Progenitor cell of endocrine pancreas (in vitro differentiated cells): ENCODE measurements around the gene PRXL2B. TPM values are rescaled to one million over a fixed set of nuclear protein-coding genes. Genes with fewer than 3 reads are reported as not detected.

Experiments used
- DNase-seq: peaks from one replicate; pipeline ENCODE4 v3.0.0; 2021; ENCODE audit warnings: low spot score; ENCODE audit not compliant: unreplicated experiment
- H3K27ac Mint-ChIP-seq: 2 replicates; pipeline ENCODE4 v1.8.0; 2021; ENCODE audit warnings: mild to moderate bottlenecking, moderate library complexity, mixed read lengths
- H3K27me3 Mint-ChIP-seq: 2 replicates; pipeline ENCODE4 v1.8.0; 2021; ENCODE audit warnings: mixed read lengths
- H3K36me3 Mint-ChIP-seq: 2 replicates; pipeline ENCODE4 v1.8.0; 2022; ENCODE audit warnings: mixed read lengths; ENCODE audit not compliant: insufficient read depth
- H3K4me1 Mint-ChIP-seq: 2 replicates; pipeline ENCODE4 v1.8.0; 2021; ENCODE audit warnings: low read depth, mixed read lengths
- H3K4me3 Mint-ChIP-seq: 2 replicates; pipeline ENCODE4 v1.8.0; 2021; ENCODE audit warnings: low read depth, mild to moderate bottlenecking, moderate library complexity, mixed read lengths
- H3K9me3 Mint-ChIP-seq: 2 replicates; pipeline ENCODE4 v1.8.0; 2021; ENCODE audit warnings: low read depth, mixed read lengths
- total RNA-seq: library from RNA; stranded (reverse); gene quantifications from 2 replicates; pipeline ENCODE4 v1.2.1, GENCODE V29; 2021
- TF ChIP-seq, protein P1 (sequence below): fragments of 200-600 bp; sonication (generic); IDR thresholded peaks from one replicate; pipeline ENCODE4 v1.5.0; 2021; ENCODE audit warnings: antibody characterized with exemption, mild to moderate bottlenecking; ENCODE audit not compliant: unreplicated experiment

Gene PRXL2B
- total RNA-seq, 1 donor from 2014 or later, result 36.4 TPM

DNA sequence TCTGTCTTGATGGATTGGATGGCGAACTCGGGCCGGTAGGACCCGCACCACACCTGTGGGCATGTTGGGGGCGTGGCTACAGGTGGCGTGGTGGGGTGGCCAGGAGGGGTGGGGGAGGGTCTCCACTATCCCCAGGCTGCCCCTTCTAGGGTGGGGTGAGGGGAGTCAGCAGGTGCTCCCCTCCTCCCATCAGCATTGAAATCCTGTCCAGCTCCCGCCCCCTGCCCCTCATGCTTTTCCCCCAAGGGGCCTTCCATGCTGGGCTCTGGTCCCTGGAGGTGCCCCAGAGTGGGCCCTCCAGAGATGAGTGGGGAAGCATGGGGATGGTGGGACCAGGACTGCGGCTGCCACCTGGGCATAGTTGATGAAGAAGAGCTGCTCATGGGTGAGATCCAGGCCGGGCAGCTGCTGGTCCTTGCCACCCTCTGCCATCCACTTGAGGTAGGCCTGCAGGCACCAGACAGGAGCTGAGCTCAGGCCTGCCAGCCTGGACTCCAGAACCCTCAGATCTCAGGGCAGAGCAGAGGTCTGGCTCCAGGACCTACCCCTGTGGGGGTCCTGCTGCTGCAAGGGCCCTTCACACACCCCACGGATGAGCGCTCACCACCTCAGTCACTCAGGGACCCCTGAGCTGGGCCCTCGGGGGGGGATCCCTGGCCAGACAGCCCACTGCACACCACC lies 5.1 kb downstream of the PRXL2B start:
- no peak for DNase-seq
- Mint-ChIP-seq H3K4me1 (peaks cover 1% of the 10 kb centered on the region), H3K27ac (no peak overlapping the region), H3K4me3 (no peak overlapping the region), H3K36me3 (peaks cover 5% of the 10 kb centered on the region), H3K9me3 (no peaks in the 10 kb centered on the region), H3K27me3 (no peaks in the 10 kb centered on the region)
- TF ChIP-seq, protein P1, sequence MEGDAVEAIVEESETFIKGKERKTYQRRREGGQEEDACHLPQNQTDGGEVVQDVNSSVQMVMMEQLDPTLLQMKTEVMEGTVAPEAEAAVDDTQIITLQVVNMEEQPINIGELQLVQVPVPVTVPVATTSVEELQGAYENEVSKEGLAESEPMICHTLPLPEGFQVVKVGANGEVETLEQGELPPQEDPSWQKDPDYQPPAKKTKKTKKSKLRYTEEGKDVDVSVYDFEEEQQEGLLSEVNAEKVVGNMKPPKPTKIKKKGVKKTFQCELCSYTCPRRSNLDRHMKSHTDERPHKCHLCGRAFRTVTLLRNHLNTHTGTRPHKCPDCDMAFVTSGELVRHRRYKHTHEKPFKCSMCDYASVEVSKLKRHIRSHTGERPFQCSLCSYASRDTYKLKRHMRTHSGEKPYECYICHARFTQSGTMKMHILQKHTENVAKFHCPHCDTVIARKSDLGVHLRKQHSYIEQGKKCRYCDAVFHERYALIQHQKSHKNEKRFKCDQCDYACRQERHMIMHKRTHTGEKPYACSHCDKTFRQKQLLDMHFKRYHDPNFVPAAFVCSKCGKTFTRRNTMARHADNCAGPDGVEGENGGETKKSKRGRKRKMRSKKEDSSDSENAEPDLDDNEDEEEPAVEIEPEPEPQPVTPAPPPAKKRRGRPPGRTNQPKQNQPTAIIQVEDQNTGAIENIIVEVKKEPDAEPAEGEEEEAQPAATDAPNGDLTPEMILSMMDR, result no peak

DNA sequence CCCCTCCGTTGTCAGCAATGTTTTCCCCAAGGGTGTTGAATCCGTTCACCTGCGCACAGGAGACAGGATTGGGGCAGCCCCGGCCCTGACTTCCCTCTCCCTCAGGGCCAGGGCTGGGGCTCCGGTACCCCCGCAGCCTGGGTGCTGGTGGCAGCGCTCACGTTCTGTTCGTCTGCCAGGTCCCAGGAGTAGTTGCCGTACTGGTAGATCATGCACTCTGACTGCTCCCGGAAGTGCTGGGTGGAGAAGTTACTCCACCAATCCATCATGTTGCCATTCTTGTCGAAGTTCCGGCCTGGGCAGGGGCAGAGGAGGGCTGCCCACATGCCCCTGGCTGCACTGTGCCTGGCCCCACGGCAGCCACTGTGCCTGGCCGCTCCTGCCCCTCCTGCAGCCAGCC lies 6.1 kb downstream of the PRXL2B start:
- Mint-ChIP-seq H3K27ac (no peak overlapping the region), H3K27me3 (peaks cover 4% of the 10 kb centered on the region), H3K36me3 (peaks cover 5% of the 10 kb centered on the region), H3K9me3 (no peaks in the 10 kb centered on the region), H3K4me3 (no peak overlapping the region), H3K4me1 (no peaks in the 10 kb centered on the region)
- TF ChIP-seq, protein P1, result no peak
- DNase-seq, result no peak

DNA sequence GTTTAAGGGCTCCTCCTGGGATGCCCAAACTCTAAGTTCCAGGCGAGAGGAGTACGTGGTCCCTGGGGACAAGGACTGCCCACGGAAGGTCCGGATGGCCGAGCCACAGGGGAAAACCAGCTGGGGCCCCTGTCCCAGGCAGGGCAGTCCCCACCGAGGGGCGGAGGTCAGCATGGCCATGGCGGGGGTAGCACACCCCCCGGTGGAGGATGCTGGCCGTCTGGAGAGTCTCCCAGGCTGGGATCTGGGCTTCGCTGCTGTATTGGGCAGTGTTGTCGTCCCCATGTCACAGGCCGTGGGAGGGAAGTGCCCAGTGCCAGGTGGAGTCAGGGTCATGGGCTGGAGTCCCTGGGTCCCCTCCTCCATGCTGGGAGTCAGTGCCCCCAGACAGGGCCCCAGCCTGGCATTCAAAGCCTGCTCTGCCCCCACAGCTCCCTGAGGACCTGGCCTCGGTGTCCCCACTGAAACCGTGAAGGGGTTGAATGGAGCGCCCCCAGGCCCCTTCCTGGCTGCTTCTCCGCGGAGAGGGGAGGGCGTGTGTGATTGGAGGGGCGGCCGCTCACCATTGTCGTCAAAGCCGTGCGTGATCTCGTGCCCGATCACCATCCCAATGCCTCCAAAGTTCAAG lies 6.8 kb downstream of the PRXL2B start:
- no peaks in the 10 kb centered on the region for H3K4me1 Mint-ChIP-seq

DNA sequence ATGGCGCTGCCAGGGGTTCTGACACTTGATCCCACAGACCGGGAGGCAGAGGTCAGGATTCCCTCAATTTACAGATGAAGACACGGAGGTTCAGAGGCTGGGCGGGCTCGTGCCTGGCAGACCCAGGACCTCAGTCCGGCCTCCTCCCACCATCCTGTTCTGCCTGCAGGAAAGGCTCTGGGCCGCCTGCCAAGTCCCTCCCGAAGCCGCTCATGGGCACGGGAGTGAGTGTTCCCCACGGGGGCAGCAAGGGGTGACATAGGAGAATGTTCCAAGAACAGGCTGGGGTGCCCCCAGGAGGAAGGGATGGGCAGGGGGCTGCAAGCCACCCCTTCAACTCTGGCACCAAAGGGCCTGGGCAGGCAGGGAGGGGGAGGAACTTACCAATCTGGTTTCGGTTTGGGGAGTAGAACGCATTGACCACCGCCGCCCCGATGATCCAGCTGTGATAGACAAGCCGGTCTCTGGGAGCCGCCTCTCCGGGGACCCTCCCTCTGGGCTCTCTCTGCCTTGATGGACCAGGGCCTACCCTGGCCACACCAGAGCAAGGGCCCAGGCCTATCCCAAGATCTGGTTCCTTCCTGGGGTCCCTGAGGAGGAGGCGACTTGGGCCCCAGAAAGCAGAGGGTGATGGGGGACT lies 7.5 kb downstream of the PRXL2B start:
- Mint-ChIP-seq H3K4me1 (no peaks in the 10 kb centered on the region), H3K27me3 (peaks cover 7% of the 10 kb centered on the region), H3K9me3 (peaks cover 5% of the 10 kb centered on the region), H3K27ac (no peak overlapping the region), H3K4me3 (no peak overlapping the region), H3K36me3 (peaks cover 7% of the 10 kb centered on the region)
- TF ChIP-seq, protein P1, result no peak
- no peak for DNase-seq

More for the DNA sequence above, 6.8 kb downstream of the PRXL2B start:
- Mint-ChIP-seq H3K9me3 (peaks cover under 1% of the 10 kb centered on the region), H3K36me3 (peaks cover 5% of the 10 kb centered on the region), H3K27me3 (peaks cover 4% of the 10 kb centered on the region), H3K4me3 (no peak overlapping the region), H3K27ac (no peak overlapping the region)
- TF ChIP-seq, protein P1, result no peak
- no peak for DNase-seq

DNA sequence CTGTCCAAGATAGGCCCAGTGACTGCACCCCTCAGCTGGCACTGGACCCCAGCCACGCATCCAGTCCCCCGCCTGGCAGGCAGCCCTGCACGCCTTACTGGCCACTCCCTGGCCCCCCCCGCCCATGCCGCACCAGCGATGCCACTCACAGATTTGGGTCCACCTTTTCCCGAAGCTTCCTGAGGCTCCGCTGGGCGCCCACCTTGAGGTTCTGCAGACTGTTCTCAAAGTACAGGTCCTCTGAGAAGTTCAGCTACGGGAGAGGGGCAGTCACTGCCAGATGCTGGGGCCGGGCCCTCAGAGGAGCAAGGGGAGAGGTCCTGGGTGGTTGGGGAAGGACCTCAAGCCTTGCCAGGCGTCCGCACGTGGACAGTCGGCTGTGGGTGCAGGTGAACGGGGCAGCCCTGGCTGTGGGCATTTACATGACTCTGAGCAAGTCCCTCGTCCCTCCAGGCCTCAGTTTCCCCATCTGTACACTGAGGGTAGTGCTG lies 8.1 kb downstream of the PRXL2B start:
- Mint-ChIP-seq H3K9me3 (peaks cover 5% of the 10 kb centered on the region), H3K27ac (no peak overlapping the region), H3K36me3 (peaks cover 5% of the 10 kb centered on the region), H3K27me3 (peaks cover 7% of the 10 kb centered on the region), H3K4me3 (no peak overlapping the region), H3K4me1 (no peaks in the 10 kb centered on the region)
- TF ChIP-seq, protein P1, result no peak
- DNase-seq, result no peak
